Measurements from ENCODE around the gene SEZ6.

The SEZ6 gene

DNA sequence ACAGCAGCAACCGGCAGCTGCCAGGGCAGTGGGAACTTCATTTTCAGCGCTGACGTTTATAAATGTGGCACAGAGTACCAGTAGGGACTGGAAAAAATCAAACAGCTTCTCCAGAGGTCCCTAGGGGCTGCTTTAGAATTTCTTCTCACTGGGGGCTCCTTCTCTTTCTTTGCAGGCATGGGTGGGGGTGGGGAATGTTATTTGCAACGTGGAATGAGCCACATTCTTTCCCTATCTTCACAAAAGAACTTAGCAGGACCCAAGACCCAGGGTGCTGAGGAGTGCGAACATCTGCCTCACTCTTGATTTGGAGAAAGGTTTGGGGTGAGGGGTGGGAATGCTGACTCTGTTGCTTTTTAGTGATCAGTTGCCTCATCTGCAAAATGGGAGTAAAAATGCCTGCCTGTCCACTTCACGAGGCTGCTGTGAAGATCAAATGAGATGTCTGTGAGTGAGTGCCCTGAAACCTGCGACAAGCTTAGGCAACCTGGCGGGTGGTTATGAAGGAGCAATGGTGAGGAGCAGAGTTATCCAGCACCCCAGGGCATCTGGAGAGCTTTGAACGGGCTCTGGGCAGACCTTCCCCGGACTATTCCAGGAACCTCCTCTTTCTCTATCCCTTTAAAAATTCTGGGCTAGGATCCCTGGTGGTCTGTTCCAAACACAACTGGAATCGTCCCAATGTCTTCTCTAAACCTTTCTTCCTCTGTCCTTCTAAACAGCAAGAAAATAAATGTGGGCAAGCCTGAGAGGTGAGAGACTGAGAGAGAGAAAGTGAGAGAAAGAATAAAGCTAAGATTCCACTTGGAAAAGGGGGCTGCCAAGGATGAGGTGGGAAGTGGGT, 26.4 kb upstream of the SEZ6 start:
- TF ChIP-seq JUND (IDR thresholded peaks at IDR 0.05; ENCODE audit: low read depth) = no peak
- no peak for DNase-seq (ENCODE audit: low read depth in 1 of 2, low spot score in 1 of 2)
- in situ Hi-C loops (cut with HindIII; ENCODE audit: low pct_unique_long_range_greater_than_20kb, low sequenced_read_pairs) = no loop called here

GRCh38 chr17:29031488-29031887, 25.7 kb upstream of the SEZ6 start:
- in situ Hi-C loops (cut with HindIII; ENCODE audit: low pct_unique_long_range_greater_than_20kb, low sequenced_read_pairs) = no loop called here
- TF ChIP-seq JUND (IDR thresholded peaks at IDR 0.05; ENCODE audit: low read depth) = no peak
- DNase-seq (ENCODE audit: low read depth in 1 of 2, low spot score in 1 of 2) = no peak

GRCh38 chr17:29024316-29024952, 18.6 kb upstream of the SEZ6 start:
- in situ Hi-C loops (cut with HindIII; ENCODE audit: low pct_unique_long_range_greater_than_20kb, low sequenced_read_pairs) = no loop called here
- no peak for TF ChIP-seq JUND (IDR thresholded peaks at IDR 0.05; ENCODE audit: low read depth)
- no peak for DNase-seq (ENCODE audit: low read depth in 1 of 2, low spot score in 1 of 2)

DNA sequence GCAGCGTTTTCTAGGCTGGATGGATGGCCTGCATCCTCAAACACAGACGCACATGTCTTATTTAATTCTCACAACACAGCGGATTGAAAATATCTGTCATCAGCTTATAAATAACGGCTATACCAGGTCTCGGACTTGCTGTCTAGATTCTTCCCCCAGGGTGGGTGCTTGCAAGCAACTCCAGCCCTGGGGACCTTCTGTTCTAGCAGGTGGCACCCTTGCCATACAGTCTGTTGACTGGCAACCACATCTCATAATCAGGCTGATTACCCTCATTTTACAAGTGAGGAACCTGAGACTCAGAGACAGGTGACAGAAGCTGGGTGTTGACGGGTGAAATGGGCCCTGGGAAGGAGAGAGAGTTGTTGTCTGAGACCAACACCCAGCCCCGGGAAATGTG, 16.2 kb upstream of the SEZ6 start:
- TF ChIP-seq JUND (IDR thresholded peaks at IDR 0.05; ENCODE audit: low read depth) = no peak
- in situ Hi-C loops (cut with HindIII; ENCODE audit: low pct_unique_long_range_greater_than_20kb, low sequenced_read_pairs) = no loop called here
- DNase-seq (ENCODE audit: low read depth in 1 of 2, low spot score in 1 of 2) = no peak

DNA sequence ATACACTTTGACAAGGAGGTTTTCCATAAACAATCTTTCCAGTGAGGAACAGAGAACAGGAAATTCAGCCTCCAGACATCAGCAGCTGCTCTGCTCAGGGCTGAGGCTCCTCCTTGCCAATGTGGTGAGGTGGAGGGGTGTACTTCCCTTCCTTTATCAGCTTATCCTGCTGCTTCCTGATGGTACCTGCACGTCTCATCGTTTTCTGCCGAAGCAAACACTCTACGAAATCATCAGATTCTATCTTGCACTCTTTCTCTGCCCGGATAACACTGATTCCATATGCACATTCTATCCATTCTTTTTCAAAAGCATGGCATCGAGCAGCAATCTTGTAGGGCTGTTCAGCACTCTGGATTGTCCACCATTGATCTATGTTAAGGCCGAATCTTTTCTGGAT, 15.4 kb upstream of the SEZ6 start:
- DNase-seq (ENCODE audit: low read depth in 1 of 2, low spot score in 1 of 2) = no peak
- in situ Hi-C loops (cut with HindIII; ENCODE audit: low pct_unique_long_range_greater_than_20kb, low sequenced_read_pairs) = no loop called here
- TF ChIP-seq JUND (IDR thresholded peaks at IDR 0.05; ENCODE audit: low read depth) = no peak

DNA sequence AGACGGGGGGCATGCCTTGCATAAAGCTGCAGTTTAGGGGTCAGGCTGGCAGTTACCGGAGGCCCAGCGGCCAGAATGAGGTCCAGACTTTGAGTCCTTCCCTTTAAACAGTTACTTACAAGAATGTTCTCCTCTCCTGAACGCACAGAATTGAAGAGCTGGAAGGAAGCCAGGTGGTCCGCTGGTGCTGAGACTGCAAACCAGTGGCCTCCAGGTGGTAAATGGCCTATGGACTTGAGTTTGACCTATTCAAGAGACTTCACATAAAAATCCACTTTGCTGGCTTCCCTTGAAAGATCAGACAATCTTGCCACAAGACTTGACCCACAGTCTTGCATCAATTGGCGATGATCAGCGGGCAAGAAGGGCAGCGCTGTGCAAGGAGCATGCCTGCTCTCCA, 14.7 kb upstream of the SEZ6 start:
- in situ Hi-C loops (cut with HindIII; ENCODE audit: low pct_unique_long_range_greater_than_20kb, low sequenced_read_pairs) = no loop called here
- no peak for DNase-seq (ENCODE audit: low read depth in 1 of 2, low spot score in 1 of 2)
- no peak for TF ChIP-seq JUND (IDR thresholded peaks at IDR 0.05; ENCODE audit: low read depth)

DNA sequence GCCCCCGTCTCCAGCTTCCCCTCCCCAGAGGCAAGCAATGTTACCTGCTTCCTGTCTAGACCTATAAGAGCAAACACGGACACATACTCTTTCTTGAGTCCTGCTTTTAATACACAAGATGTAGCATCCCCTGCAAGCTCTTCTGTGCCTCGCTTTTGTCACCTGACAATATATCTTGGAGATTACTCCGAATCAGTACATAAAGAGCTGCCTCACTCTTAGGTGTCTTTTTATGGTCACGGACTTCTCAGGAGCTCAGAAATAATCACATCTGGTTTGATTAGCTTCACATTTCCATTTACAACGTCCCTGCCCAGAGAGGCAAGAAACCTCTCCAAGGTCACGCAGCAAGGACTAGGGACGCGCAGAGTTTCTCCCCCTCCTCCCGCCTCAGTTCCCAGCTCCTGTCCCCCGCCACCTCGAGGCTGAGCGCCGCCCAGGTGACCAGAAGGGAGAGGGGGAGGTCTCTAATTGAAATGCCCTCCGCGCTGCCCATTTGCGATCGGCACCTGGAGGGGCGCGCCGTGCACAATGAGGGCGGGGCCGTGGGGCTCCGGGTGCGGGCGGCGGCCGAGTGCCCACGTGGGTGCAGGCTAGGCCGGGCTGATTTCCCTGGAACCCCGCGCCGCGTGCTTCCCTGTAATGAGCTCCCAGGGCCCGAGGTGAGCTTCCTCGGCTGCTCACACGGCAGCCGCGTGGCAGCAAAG, 13.8 kb upstream of the SEZ6 start:
- DNase-seq (ENCODE audit: low read depth in 1 of 2, low spot score in 1 of 2) = no peak
- TF ChIP-seq JUND (IDR thresholded peaks at IDR 0.05; ENCODE audit: low read depth) = no peak
- in situ Hi-C loops (cut with HindIII; ENCODE audit: low pct_unique_long_range_greater_than_20kb, low sequenced_read_pairs) = no loop called here

GRCh38 chr17:29018788-29019474, 13.1 kb upstream of the SEZ6 start:
- no peak for DNase-seq (ENCODE audit: low read depth in 1 of 2, low spot score in 1 of 2)
- TF ChIP-seq JUND (IDR thresholded peaks at IDR 0.05; ENCODE audit: low read depth) = no peak
- in situ Hi-C loops (cut with HindIII; ENCODE audit: low pct_unique_long_range_greater_than_20kb, low sequenced_read_pairs) = no loop called here

DNA sequence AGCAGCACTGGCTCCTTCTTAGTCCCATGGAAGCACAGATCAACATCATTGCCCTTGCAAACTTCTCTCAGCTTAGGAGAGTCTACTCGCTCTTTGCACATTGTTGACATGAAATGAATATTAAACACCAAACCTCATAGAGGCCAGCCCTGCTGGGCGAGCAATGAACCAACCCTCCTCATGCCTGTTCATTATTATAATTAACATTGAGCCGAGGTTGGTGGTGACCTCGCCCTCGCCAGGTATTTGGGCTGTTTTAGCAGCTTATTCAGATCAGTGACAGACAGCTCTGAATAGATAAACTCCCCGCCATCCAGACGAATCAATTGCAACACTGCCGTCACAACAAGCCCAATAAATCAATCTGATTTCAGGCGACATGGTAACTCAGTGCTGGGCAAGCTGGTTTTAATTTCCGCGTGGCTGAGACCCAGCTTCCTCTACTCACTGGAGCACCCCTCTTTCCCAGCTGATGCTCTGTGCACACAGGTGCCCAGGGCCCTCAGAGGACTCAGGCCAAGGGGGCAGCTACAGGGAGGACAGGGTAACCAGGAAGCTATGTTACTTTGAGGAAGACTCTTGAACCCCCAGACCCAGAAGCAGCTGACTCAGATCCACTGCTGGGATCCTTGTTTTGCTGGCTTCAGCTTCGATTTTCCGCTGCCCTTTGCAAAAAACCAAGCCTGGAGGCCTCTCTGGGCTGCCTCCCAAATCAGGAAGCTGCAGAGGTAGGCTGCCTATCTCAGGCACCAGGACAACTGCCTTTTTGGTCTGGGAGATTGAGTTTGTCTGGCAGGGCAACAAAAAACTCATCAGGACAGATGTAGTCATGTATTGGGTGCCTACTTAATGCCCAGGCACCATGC, 10.7 kb upstream of the SEZ6 start:
- no peak for DNase-seq (ENCODE audit: low read depth in 1 of 2, low spot score in 1 of 2)
- in situ Hi-C loops (cut with HindIII; ENCODE audit: low pct_unique_long_range_greater_than_20kb, low sequenced_read_pairs) = no loop called here
- TF ChIP-seq JUND (IDR thresholded peaks at IDR 0.05; ENCODE audit: low read depth) = no peak

GRCh38 chr17:29014716-29015115, 8.9 kb upstream of the SEZ6 start:
- in situ Hi-C loops (cut with HindIII; ENCODE audit: low pct_unique_long_range_greater_than_20kb, low sequenced_read_pairs) = no loop called here
- DNase-seq (ENCODE audit: low read depth in 1 of 2, low spot score in 1 of 2) = no peak
- no peak for TF ChIP-seq JUND (IDR thresholded peaks at IDR 0.05; ENCODE audit: low read depth)

DNA sequence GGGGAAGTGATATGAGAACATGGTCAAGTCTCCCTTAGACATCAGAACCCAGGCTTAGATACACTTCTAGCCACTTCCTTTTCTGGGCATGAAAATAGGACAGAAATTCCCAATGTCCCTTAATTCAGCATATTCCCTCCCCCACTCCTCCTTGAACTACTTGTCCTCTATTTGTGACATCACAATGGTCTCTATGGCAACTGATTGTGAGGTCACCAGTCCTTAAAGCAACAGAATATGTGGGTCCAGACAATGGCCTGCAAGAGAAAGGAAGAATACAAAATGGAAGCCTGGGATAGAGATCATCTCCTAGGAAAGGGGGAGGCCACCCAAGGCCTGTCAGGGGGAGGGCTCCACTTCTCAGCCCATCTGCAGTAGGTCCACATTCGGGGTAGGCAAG, 6.7 kb upstream of the SEZ6 start:
- in situ Hi-C loops (cut with HindIII; ENCODE audit: low pct_unique_long_range_greater_than_20kb, low sequenced_read_pairs) = no loop called here
- DNase-seq (ENCODE audit: low read depth in 1 of 2, low spot score in 1 of 2) = peak in 1 of 2 experiments; percentile 35
- TF ChIP-seq JUND (IDR thresholded peaks at IDR 0.05; ENCODE audit: low read depth) = no peak

DNA sequence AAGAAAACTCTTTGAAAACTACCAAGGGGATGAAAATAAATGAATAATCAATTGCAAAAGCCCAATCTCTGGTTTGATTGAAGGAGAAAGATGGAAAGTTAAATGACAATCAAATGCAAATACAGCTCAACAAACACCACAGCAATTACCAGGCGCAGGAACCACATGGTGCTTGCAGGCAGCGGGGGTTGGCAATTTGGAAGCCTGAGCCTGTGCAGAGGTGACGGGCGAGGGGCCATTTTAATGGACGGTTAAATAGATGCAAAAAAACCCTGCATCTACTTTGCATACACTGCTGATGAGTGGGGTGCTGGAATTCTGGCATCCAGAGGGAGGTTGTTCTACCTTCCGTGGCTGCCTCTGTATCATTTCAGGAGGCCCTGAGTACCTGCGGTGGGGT, 4.8 kb upstream of the SEZ6 start:
- in situ Hi-C loops (cut with HindIII; ENCODE audit: low pct_unique_long_range_greater_than_20kb, low sequenced_read_pairs) = no loop called here
- no peak for DNase-seq (ENCODE audit: low read depth in 1 of 2, low spot score in 1 of 2)
- no peak for TF ChIP-seq JUND (IDR thresholded peaks at IDR 0.05; ENCODE audit: low read depth)
